Karpas-422 (cell line): ENCODE data around the gene USH2A. TPM values are rescaled to one million over a fixed set of nuclear protein-coding genes. Genes with fewer than 3 reads are reported as not detected.
"Not testable (repeated sequence)": the region's sequence is repeated elsewhere in the genome, so short reads cannot be mapped to it uniquely, and the experiment has no call there.

Experiments
- DNase-seq: peaks from one replicate; pipeline ENCODE4 v3.0.0-alpha.2; 2015
- H2AFZ ChIP-seq: fragments of 200-600 bp; sonication (generic); 2 replicates; pipeline ENCODE4 v1.6.1; 2014; ENCODE audit warnings: antibody characterized with exemption, low read length, mixed read lengths
- H3K27ac ChIP-seq: fragments of 200-600 bp; sonication (generic); 2 replicates; pipeline ENCODE4 v1.5.1; 2014; ENCODE audit warnings: mild to moderate bottlenecking, low read length, moderate library complexity
- H3K27me3 ChIP-seq: fragments of 200-600 bp; sonication (generic); 2 replicates; pipeline ENCODE4 v1.6.1; 2014; ENCODE audit warnings: low read length, mixed read lengths
- H3K36me3 ChIP-seq: fragments of 200-600 bp; sonication (generic); 2 replicates; pipeline ENCODE4 v1.6.1; 2014; ENCODE audit warnings: low read length, mixed read lengths; ENCODE audit not compliant: insufficient read depth
- H3K4me1 ChIP-seq: fragments of 200-600 bp; sonication (generic); 2 replicates; pipeline ENCODE4 v1.6.1; 2014; ENCODE audit warnings: mild to moderate bottlenecking, low read length, mixed read lengths
- H3K4me2 ChIP-seq: fragments of 200-600 bp; sonication (generic); 2 replicates; pipeline ENCODE4 v1.6.1; 2014; ENCODE audit warnings: low read length, low read depth, mild to moderate bottlenecking; ENCODE audit not compliant: poor library complexity, severe bottlenecking
- H3K4me3 ChIP-seq: fragments of 200-600 bp; sonication (generic); 2 replicates; pipeline ENCODE4 v1.5.1; 2014; ENCODE audit warnings: mild to moderate bottlenecking, antibody characterized with exemption, low read length, mixed read lengths
- H3K79me2 ChIP-seq: fragments of 200-600 bp; sonication (generic); 2 replicates; pipeline ENCODE4 v1.6.1; 2014; ENCODE audit warnings: mild to moderate bottlenecking, low read length, mixed read lengths
- H3K9ac ChIP-seq: fragments of 200-600 bp; sonication (generic); 2 replicates; pipeline ENCODE4 v1.6.0; 2014; ENCODE audit warnings: low read length
- H3K9me2 ChIP-seq: fragments of 200-600 bp; sonication (generic), shearing (Covaris generic); replicated peaks from 2 replicates; pipeline ENCODE4 v1.6.0; 2014; ENCODE audit warnings: mild to moderate bottlenecking, low read length, moderate library complexity; ENCODE audit not compliant: insufficient read depth
- H3K9me3 ChIP-seq: fragments of 300-700, 200-600 bp; sonication (generic); 2 replicates; pipeline ENCODE4 v1.6.1; 2014; ENCODE audit warnings: low read length, mixed read lengths
- H4K20me1 ChIP-seq: fragments of 200-600 bp; sonication (generic); 2 replicates; pipeline ENCODE4 v1.6.1; 2014; ENCODE audit warnings: mild to moderate bottlenecking, antibody characterized with exemption, low read length, low read depth; ENCODE audit not compliant: insufficient read depth
- total RNA-seq: library from RNA; depleted of rRNA; stranded (reverse); fragments of >200 nt; shearing (Covaris generic); gene quantifications from 2 replicates; pipeline ENCODE4 v1.2.3, GENCODE V29; 2014; ENCODE audit warnings: low replicate concordance

USH2A gene
- total RNA-seq, 1 experiment from 2014 or later, result not detected

DNA sequence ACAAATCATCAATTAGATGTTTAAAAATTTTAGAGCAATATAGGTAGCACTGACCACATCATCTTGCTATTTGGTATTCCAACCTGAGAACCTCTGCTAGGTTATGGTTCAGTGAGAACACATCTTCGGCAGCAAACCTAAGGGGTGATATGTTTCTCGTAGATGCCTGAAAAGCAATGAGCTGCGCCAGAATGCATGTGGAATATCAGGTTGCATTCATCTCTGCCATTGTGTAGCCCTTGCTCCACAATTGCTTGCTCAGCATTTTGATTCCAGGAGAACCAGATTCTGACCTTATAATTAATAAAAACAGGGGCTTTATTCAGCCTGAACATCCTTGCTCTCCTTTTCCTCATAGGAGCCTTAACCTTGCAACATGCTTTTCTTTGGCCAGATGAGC, 408.1 kb downstream of the USH2A start:
- Histone ChIP-seq H2AFZ (no peak overlapping the region), H3K4me2 (no peak overlapping the region), H3K9ac (no peak overlapping the region), H3K4me3 (no peak overlapping the region), H3K27ac (no peak overlapping the region), H3K4me1 (no peaks in the 10 kb centered on the region), H4K20me1 (no peaks in the 10 kb centered on the region), H3K79me2 (no peaks in the 10 kb centered on the region), H3K9me2 (no peaks in the 10 kb centered on the region), H3K9me3 (no peaks in the 10 kb centered on the region), H3K27me3 (no peaks in the 10 kb centered on the region), H3K36me3 (no peaks in the 10 kb centered on the region)
- DNase-seq, result no peak

GRCh38 chr1:216014086-216014485, 409.2 kb downstream of the USH2A start:
- no peaks in the 10 kb centered on the region for H3K4me1 ChIP-seq
- no peak overlapping the region for H2AFZ ChIP-seq
- no peak for DNase-seq
- H3K4me3 ChIP-seq, result no peak overlapping the region
- H3K27ac ChIP-seq, result no peak overlapping the region
- H3K9me3 ChIP-seq, result no peaks in the 10 kb centered on the region
- no peaks in the 10 kb centered on the region for H3K9me2 ChIP-seq
- H3K9ac ChIP-seq, result no peak overlapping the region
- no peaks in the 10 kb centered on the region for H3K36me3 ChIP-seq
- no peaks in the 10 kb centered on the region for H3K79me2 ChIP-seq
- no peaks in the 10 kb centered on the region for H3K27me3 ChIP-seq
- no peak overlapping the region for H3K4me2 ChIP-seq
- no peaks in the 10 kb centered on the region for H4K20me1 ChIP-seq

- H3K79me2 ChIP-seq, result not testable (repeated sequence)
Observed at GRCh38 chr1:216009456-216009855, 413.8 kb downstream of the USH2A start.

DNA sequence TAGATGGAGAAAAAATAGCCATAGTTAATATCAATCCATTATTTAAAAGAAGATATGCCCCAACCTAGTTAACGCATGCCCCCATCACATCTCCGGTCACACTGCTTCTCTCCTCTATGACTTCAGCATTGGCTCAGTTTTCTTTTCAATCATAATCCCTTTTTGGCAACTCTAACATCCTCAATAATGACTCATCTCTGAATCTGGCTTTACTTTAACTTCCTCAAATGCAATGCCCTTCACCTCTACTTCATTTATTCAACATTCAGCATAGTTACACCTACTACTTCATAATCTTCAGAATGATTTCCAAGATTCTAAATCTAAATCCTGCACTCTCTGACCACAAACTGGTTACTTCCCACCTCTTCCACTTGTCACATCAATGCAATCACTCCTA, 417.3 kb downstream of the USH2A start:
- Histone ChIP-seq H3K9ac (no peak overlapping the region), H3K27me3 (no peaks in the 10 kb centered on the region), H3K4me2 (no peak overlapping the region), H3K9me2 (no peaks in the 10 kb centered on the region), H3K4me1 (no peaks in the 10 kb centered on the region), H3K36me3 (no peaks in the 10 kb centered on the region), H3K27ac (no peak overlapping the region), H4K20me1 (no peaks in the 10 kb centered on the region), H3K9me3 (no peaks in the 10 kb centered on the region), H3K79me2 (no peaks in the 10 kb centered on the region), H3K4me3 (no peak overlapping the region), H2AFZ (no peak overlapping the region)
- no peak for DNase-seq

More at GRCh38 chr1:216009456-216009855, 413.8 kb downstream of the USH2A start:
- DNase-seq, H3K4me2 ChIP-seq, H3K9ac ChIP-seq, H4K20me1 ChIP-seq, H3K4me3 ChIP-seq, H3K27me3 ChIP-seq, H2AFZ ChIP-seq, H3K27ac ChIP-seq, H3K9me3 ChIP-seq, H3K36me3 ChIP-seq, H3K9me2 ChIP-seq, H3K4me1 ChIP-seq: not testable (repeated sequence)

DNA sequence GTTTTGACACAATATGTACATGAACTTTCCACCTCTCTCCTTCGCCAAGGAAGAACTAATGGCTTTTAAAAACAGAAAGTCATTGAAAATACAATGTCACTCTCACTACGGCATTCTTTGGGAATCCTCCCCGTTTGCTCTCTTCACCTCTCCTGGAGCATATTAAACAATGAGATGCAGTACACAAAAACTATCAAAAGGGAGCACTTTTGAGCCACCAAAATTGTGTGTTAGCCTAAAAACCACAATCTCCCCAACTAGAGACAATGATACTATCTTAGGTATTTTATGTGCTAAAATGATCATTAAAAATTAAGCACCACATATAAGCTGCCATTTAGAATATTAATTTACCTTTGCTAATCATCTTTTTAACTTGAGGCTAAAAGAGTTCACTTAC, 430.6 kb downstream of the USH2A start:
- H3K27ac ChIP-seq, result no peak overlapping the region
- no peak overlapping the region for H3K4me3 ChIP-seq
- H3K4me2 ChIP-seq, result no peak overlapping the region
- no peaks in the 10 kb centered on the region for H3K79me2 ChIP-seq
- H2AFZ ChIP-seq, result no peak overlapping the region
- H3K27me3 ChIP-seq, result no peaks in the 10 kb centered on the region
- no peaks in the 10 kb centered on the region for H3K9me2 ChIP-seq
- H3K9ac ChIP-seq, result no peak overlapping the region
- peak; percentile 64 for DNase-seq
- H3K4me1 ChIP-seq, result no peaks in the 10 kb centered on the region
- no peaks in the 10 kb centered on the region for H3K36me3 ChIP-seq
- no peaks in the 10 kb centered on the region for H3K9me3 ChIP-seq
- H4K20me1 ChIP-seq, result no peaks in the 10 kb centered on the region

GRCh38 chr1:215987092-215987875, 436.0 kb downstream of the USH2A start:
- Histone ChIP-seq H4K20me1 (no peaks in the 10 kb centered on the region), H3K9me3 (no peaks in the 10 kb centered on the region), H3K9ac (no peak overlapping the region), H3K9me2 (no peaks in the 10 kb centered on the region), H3K4me1 (no peaks in the 10 kb centered on the region), H3K27ac (no peak overlapping the region), H3K4me2 (no peak overlapping the region), H3K79me2 (no peaks in the 10 kb centered on the region), H3K27me3 (no peaks in the 10 kb centered on the region), H3K4me3 (no peak overlapping the region), H2AFZ (no peak overlapping the region), H3K36me3 (no peaks in the 10 kb centered on the region)
- no peak for DNase-seq

GRCh38 chr1:215986401-215986800, 436.8 kb downstream of the USH2A start:
- no peak overlapping the region for H2AFZ ChIP-seq
- H3K9me3 ChIP-seq, result no peaks in the 10 kb centered on the region
- H3K27ac ChIP-seq, result no peak overlapping the region
- H3K9ac ChIP-seq, result no peak overlapping the region
- H4K20me1 ChIP-seq, result no peaks in the 10 kb centered on the region
- H3K4me3 ChIP-seq, result no peak overlapping the region
- H3K36me3 ChIP-seq, result no peaks in the 10 kb centered on the region
- no peaks in the 10 kb centered on the region for H3K4me1 ChIP-seq
- H3K27me3 ChIP-seq, result no peaks in the 10 kb centered on the region
- no peaks in the 10 kb centered on the region for H3K9me2 ChIP-seq
- H3K4me2 ChIP-seq, result no peak overlapping the region
- DNase-seq, result no peak
- H3K79me2 ChIP-seq, result no peaks in the 10 kb centered on the region

GRCh38 chr1:215983680-215984079, 439.6 kb downstream of the USH2A start:
- DNase-seq, result no peak
- Histone ChIP-seq H3K9me2 (no peaks in the 10 kb centered on the region), H3K4me1 (no peaks in the 10 kb centered on the region)

More at GRCh38 chr1:215983680-215984079, 439.6 kb downstream of the USH2A start:
- Histone ChIP-seq H3K9me3 (no peaks in the 10 kb centered on the region), H3K79me2 (no peaks in the 10 kb centered on the region), H3K27ac (no peak overlapping the region), H3K36me3 (no peaks in the 10 kb centered on the region), H3K9ac (no peak overlapping the region), H3K4me3 (no peak overlapping the region), H3K4me2 (no peak overlapping the region), H4K20me1 (no peaks in the 10 kb centered on the region), H2AFZ (no peak overlapping the region), H3K27me3 (no peaks in the 10 kb centered on the region)
